NCI-H446 treated with DMSO at 0.1 percent for 48 hours (cell line): ENCODE data around the gene UFSP2.
"Not testable (repeated sequence)": the region's sequence is repeated elsewhere in the genome, so short reads cannot be mapped to it uniquely, and the experiment has no call there.

Source experiments
- DNase-seq: peaks from one replicate; lab custom pipeline; 2025; lab: John Stamatoyannopoulos, UW

UFSP2 gene

DNA sequence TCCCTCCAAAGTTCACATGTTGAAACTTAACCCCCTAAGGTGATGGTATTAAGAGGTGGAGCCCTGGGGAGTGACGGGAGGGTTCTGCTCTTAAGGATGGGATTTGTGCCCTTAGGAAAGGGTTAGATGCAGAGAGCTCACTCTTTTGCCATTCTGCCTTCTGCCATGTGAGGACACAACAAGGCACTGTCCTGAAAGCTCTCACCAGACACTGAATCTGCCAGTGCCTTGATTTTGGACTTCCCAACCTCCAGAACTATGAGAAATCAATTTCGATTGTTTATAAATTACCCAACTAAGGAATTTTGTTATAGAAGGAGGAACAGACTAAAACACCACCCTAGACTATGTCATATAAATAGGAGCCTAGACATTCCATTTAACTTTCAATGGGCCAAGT, 41.7 kb downstream of the UFSP2 start:
- DNase-seq, result no peak

DNA sequence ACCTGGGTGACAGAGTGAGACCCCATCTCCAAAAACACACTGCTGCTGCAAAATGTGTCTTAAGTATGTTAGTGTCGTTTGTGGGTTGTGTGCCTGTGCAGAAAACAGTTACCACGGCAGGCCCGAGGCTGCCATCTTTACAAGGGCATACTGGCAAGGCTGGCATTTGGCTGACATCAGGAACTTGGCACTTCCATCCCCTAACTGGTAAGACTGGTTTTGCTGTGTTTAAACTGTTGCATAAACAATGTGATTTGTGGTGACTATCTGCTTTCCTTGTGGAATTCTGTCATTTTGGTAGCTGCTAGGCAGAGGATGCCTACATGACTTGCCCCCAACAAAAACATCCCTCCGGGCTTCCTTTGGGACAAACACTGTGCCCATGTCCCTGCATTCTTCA, 42.3 kb downstream of the UFSP2 start:
- DNase-seq, result no peak

DNA sequence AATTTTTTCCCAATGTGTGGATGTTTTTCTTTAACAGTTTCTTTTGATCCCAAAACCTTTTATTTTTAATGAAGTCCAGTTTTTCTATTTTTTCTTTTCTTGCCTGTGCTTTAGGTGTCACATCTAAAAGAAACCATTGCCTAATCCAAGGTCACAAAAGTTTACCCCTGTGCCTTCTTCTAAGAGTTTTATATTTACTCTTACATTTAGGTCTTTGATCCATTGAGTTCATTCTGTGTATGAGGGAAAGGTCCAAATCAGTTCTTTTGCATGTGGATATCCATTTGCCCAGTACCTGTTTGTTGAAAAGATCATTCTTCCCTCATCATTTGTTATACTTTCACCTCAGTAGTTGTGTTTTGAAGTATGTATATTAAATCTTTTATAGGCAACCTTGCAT, 43.0 kb downstream of the UFSP2 start:
- no peak for DNase-seq

DNA sequence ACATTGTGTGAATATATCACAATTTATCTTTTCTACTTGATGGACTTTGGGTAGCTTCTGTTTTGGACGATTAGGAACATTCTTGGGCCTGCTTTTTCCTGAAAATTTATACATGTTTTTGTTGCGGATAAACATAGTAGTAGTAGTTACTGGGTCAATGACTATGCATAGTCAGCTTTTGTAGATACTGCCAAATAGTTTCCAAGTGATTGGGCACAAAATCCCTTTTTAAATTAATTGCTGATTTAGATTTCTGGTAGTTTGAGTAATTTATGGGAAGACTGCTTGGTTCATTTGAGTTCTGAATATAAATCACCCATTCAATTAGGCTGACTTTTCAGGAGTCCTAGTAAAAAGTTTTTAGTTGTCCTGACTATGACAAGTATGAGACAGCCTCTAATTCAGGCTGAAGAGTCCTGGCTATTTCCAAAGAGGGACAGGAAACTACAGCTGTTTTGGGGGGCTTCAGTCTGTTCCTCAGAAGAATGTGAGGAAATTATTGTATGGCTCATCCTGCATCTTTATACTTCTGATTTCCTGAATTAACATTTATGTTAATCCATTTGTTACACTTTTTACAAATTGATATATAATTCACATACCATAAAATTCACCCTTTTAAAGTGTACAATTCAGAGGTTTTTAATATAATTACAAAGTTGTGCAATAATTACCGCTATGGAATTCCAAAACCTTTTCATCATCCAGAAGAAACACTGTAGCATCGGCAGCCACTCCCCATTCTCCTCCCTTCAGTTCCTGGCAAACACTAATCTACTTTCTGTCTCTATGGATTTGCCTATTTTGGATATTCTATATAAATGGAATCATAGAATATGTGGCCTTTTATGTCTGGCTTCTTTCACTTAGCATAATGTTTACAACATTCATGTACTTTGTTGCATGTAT, 44.2 kb downstream of the UFSP2 start:
- no peak for DNase-seq

DNA sequence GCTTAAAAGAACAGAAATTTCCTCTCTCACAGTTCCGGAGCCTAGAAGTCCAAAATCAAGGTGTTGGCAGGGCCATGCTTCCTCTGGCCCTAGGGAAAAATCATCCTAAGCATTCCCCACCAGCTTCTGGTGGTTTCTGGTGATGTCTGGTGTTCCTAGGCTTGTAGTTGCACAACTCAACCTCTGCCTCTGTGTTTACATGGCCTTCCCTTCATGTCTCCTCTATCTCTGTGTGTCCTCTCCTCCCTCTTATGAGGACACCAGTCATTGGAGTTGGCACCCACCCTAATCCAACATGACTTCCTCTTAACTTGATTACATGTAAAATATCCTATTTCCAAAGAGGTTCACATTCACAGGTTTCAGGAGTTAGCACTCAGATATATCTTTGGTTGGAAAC, 45.4 kb downstream of the UFSP2 start:
- DNase-seq, result no peak

DNA sequence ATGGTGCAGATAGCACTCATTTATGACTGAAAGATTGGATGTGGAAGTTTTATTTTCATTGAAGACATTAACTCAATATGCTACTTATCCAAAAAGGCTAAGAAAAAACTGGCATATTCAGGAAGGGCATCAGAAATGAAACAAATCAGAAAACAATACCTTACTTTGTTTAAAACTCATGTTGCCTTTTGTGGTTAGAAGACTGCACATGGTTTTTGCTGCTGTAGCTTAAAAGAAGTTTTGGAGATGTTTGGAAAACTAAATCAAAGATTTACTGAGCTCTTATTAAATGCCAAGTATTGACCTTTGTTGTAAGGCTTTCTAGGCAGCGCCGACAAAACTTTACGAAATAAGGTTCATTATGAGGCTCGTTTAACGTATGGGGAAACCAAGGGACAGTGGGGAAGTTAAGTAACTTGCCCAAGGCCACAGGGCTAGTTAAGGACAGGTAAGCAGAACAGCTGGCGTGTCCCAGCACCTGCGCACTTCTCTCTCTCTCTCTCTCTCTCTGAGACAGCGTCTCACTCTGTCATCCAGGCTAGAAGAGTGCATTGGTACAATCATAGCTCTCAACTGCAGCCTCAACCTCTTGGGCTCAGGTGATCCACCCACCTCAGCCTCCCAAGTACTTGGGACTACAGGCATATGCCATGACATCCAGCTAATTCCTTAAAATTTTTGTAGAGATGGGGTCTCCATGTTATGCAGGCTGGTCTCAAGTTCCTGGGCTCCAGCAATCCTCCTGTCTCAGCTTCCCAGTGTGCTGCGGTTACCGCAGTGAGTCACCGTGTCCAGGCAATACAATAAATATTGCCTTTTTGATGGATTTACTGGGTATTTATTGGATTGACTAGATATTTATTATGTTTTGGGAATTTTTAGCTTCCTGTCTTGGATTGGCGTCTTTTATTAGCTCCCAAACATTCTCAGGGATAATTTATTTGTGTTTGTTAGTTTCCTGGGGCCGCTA, 46.2 kb downstream of the UFSP2 start:
- no peak for DNase-seq

DNA sequence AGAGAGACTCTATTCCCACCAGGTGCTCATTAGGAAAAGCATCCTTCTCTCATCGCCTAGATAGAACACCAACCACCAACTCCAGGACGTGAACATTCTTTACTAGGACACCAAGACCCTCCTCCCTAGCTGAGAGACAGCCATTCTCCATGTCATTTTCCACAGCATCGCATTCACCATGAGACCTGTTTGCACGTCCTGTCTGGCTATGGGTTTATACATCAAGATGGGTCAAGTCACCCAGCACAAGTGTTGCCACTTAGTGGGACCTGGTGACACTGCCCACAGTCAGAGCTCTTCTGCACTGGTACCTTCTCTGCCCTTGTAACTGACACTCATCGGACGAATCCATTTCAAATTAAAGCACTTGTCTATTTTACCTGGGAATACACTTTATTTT, 47.5 kb downstream of the UFSP2 start:
- DNase-seq, result no peak

DNA sequence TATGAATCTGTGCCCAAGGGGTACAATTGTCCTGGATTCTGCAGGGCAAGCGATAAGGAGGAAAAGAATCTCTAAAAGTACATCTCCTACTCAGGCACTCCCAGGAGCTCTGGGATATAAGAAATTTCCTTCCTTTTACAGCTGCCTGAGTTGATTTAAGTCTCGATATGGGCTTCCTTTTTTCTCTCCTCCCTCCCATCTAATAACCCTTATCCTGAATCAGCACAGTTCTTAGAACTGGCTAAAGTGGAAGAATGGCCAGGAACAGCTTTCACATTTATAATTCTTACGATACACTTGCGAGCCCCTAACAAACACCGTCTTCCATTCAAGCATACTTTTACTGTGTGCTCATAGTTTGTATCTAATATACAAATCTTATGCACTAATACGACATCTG, 51.2 kb downstream of the UFSP2 start:
- no peak for DNase-seq

DNA sequence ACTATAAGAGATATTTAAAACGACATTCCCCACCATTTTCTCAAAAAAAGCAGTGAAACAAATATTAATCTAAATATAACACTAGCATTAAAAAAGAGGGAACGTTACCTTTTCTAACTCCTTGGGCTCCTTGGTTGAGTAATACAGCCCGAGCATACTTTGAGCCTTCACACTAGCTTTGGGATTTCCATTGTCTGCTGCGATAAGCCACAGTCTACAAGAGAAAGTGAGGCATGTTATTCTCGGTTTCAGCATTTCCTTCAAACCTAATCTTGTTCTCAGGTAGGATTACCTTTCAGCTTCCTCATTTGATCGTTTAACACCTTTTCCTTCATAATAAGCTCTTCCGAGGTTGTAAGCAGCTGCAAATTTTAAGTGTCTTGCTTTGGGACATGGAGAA, 51.7 kb downstream of the UFSP2 start:
- no peak for DNase-seq

DNA sequence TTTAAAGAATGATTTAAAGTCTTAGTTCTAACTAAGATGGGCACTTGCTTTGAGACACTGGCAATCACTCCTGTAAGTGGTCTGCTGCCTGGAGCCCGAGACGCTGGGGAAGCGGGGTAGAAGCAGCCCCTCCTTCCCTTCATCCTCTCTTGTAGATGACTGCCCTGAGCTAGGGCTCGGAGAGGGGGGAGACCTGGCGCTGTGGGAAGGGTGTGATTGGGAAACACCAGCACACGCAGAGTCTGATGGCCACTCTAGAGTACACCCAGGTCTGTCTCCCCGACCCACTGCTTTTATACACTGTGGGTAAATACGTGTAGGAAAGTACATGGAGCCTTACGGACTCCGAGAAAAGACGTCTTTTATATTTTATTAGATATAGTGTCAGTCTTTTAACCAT, 54.1 kb downstream of the UFSP2 start:
- DNase-seq, result no peak

DNA sequence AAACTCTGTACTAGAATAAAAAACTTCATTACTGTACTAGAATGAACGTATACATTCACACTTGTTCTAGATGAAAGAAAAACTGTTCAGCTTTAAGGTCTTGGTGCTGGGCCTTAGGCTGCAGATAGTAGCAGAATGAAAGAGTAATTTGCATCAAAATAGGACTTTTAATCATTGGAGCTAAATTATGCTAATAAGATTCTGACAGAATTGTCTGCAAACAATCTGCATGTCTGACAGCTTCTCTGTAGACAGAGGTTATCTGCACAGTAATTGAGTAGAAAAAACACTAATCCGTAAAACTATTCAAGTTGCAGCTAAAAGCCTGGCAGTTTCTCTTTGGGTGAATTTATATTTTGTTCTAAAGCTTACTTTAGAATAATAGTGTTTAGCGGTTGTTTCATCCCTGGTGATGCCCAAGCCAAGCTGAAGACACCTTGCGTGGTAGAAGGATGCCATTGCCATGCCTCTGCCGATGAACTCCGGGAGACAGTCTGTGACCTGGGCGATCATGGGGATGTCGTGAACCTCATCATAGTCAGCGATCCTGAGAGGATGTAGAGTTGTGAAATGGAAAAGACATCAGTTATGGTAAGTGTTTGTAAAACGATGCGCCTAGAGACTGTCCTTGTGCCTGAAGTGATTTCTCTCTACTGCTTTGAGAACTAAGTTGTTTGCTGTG, 55.4 kb downstream of the UFSP2 start:
- DNase-seq, result no peak

DNA sequence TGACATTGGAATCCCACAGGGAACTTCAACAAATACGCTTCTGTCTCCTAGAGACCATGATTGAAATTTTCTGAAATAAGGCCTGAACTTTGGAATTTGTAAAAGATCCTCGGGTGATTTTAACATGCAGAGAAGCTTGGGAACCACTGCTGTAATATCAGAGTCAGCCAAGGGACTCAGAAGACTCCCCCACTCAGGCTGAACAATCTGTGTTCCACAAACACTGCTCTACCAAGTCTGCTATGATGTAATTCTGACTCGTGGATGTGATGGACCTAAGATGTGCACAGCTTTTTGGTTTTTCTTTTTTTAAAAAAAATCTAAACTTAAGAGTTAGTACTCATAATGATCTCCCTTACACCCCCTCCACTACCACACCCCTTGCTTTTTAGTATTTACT, 56.0 kb downstream of the UFSP2 start:
- no peak for DNase-seq

DNA sequence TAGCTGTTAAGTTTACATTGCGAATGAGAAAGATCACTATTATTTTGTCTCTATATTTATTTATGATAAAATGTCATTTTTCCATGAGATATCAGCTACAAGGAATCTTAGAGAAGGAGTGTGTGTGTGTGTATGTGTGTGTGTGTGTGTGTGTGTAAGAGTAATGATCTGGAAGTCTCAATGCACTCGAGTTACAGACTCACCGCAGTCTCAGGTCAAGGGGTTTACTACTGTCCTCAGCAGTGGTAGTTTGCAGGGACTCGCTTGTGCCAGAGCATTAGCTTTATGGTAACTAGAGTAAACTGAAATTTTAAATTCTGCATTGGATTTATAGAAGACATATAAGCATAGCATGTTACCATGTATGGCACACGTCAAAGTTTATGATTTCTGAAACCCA, 60.9 kb downstream of the UFSP2 start:
- no peak for DNase-seq

DNA sequence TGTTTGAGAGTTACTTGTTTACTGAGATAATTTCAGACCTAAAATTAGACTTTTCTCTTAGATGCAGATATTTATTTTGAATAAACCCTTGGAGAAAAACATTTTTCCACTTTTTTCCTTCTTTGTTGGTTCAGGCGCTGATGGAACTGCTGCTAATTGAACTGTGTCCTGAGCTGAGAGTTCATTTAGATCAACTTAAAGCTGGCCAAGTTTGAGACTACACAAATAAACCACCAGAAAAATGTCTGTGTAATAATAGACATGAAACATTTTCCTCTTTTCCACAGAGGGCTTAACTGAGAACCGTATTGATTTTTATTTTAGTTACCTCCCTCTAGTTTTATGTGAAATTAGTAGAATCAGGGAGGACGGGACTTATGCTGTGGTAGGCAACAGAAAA, 62.5 kb downstream of the UFSP2 start:
- DNase-seq, result no peak

DNA sequence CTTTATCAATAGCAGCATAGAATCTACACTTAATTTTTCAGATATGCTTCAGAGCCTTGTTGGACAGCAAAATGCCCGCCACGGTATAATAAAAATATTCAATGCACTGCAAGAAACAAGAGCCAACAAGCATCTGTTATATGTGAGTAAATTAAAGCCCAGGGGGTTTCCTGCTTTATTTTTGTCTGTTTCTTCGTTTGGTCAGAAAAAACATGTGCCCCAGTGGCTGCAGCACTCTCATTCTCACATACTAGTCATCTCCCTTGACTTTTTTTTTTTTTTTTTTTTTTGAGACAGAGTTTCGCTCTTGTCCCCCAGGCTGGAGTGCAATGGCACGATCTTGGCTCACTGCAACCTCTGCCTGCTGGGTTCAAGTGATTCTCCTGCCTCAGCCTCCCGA, 63.2 kb downstream of the UFSP2 start:
- not testable (repeated sequence) for DNase-seq

DNA sequence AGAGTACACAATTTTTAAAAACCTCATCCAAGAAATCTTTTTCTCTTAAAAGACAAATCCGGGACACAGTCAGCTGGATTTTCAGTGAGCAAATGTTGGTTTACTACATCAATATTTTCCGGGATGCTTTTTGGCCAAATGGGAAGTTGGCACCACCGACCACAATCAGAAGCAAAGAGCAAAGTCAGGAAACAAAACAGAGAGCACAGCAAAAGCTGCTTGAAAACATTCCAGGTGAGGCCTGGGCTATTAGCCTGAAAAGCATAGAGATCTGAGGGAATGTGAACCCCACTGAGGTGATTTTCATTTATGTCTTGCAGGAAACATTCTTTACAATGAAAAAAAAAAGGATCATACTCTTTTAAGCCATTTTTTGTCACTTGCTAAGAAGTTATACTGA, 63.9 kb downstream of the UFSP2 start:
- DNase-seq, result no peak

DNA sequence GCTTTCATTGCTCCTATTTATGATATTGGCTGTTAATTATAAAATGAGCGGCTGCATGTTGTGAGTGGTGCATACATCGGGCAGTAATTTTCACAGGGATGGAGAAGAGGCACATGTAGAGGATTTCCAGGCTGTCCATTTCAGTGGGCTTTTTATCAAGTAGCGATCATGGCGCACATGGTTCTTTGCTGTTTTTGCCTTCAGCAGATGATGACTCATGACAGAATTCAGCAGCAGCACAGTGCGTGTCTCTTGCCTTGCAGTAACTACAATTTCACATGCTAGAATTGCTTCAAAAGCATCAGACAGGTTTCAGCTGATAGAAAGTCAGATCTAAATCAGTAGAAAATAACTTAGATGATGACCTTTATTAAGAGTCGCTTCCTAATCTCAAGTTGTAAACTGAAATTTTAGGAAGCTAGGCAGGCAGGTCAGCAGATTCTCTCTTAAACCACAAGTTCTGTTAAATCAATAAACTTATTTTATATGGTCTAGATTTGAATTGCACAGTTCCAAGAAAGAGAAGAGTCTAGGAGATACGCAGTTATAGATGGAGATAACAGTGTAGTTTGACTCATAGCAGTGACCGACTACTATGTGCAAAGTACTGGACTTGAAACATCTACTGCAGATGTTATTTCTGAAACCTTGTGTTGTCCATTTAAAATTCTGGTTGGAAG, 65.9 kb downstream of the UFSP2 start:
- DNase-seq, result no peak

DNA sequence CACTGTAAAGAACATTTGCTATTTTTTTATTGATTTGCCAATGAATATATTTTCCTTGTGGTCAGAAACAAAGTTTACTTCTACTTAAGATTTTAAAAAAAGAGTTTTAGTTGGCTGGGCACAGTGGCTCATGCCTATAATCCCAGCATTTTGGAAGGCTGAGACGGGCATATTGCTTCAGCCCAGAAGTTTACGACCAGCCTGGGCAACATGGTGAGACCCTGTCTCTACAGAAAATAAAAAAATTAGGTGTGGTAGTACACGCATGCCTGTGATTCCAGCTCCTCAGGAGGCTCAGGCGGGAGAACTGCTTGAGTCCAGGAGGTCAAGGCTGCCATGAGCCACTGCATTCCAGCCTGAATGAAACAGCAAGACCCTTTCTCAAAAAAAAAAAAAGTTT, 66.8 kb downstream of the UFSP2 start:
- no peak for DNase-seq

DNA sequence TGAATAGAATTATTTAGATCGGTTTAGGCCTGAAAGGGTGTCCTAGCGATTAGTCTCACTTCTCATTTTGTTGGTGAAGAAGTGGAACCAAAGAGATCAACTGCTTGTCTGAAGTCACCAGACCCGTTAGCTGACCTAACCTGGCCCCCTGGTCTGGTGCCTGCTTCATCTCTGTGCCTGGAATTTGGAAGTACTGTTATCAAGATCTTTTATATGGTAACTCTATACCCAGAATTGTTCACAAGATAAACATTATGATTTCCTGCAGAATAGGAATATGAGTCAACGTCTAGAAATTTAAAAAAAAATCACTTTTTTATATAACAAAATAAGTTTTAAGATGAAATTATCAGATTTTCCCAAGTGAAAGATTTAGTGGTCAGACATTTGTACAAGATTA, 67.2 kb downstream of the UFSP2 start:
- no peak for DNase-seq

DNA sequence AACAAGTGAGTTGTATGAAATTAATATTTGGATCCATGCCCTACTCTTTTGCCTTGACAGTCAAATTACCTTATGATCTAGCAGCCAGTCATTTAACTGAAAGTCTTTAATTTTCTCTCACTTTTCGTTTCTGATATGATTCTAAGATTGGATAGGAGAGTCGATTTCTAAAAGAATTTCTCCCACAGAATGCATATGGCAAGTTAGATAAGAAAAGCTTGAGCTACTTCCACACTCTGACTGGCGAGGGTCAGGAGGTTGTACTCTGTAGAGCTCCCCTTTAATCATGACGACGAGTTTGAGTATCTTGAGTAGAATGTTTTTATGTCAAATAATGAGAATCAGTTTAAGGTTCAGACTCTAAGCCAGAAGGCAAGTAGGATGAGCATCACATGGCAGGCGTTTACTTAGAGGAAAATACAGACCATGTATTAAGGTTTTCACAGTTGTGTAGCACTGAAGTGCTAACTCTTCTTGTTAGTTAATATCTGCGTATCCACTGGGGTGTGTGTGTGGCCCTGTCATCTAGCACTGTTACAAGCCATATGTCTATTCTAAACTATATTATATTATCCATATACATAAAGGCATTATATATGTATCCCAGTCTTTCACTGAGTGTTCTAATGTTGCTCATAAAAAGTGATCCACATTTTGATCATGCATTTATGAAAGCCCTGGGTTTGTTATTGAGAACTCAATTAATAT, 67.9 kb downstream of the UFSP2 start:
- no peak for DNase-seq

DNA sequence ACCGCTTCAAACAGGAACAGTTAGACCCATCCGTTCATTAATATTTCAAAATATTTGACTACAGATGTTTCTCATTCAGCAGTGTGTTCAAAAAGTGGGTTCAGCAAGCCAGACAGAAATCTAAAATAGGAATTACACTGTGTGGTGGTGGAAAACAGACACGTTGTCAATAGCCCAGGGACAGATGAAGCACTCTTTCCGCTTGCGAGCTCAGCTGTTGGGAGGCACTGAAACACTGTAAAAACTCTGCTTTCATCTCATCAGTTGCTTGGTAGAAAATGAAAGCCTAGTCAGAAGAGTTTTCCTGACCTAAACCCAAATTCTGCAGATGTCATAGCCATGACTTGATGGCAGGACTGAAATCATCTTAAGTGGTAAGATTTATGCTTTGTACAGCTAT, 68.6 kb downstream of the UFSP2 start:
- no peak for DNase-seq
